Stimulated activated CD4-positive, alpha-beta T cell treated with anti-CD3 and anti-CD28 coated beads, Interleukin-12 subunit alpha, Interleukin-12 subunit beta, amount 100 ng/mL, for 48 hours (primary cell): ENCODE results near the gene BCL2.
"Not testable (repeated sequence)": the region's sequence is repeated elsewhere in the genome, so short reads cannot be mapped to it uniquely, and the experiment has no call there.

Source experiments
- DNase-seq, 3 donors: peaks; one replicate each; pipeline ENCODE4 v3.0.0-alpha.2; 2020; ENCODE audit warnings: low read depth in 2 of 3, low spot score in 1 of 3

Gene BCL2

GRCh38 chr18:63206433-63207142, 113.0 kb downstream of the BCL2 start:
- no peak for DNase-seq

DNA sequence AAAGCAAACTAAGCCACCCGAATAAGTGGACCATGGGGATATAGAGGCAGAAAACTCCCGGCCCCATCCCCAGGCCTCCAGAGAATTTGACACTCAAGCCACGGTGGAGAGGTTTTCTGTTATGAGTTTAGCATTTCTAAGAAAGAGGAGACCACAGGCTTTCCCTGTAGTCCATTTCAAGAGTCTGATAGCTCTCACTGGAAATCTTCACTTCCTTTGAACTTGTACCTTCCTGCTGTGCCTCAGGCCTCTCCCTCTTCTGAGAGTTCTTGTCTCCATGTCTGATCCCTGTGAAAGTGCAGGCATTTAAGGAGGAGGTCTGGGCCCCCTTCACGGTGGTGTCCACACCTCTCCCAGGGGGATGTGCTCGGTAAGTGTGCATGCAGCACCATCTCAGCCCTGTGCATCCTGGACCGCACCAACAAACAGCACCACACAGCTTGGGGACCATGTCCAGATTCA, 113.7 kb downstream of the BCL2 start:
- no peak for DNase-seq

GRCh38 chr18:63203497-63203896, 116.1 kb downstream of the BCL2 start:
- DNase-seq: no peak

- no peak for DNase-seq
Observed at GRCh38 chr18:63202828-63203227, 116.7 kb downstream of the BCL2 start.

DNA sequence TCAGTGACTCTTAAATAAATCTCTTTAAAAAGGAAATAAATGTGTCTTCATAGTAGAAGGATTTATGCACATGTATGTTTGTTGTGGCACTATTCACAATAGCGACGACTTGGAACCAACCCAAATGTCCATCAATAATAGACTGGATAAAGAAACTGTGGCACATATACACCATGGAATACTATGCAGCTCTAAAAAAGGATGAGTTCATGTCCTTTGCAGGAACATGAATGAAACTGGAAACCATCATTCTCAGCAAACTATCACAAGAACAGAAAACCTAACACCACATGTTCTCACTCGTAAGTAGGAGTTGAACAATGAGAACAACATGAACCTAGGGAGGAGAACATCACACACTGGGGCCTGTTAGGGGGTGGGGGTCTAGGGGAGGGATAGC, 118.1 kb downstream of the BCL2 start:
- DNase-seq: not testable (repeated sequence)

DNA sequence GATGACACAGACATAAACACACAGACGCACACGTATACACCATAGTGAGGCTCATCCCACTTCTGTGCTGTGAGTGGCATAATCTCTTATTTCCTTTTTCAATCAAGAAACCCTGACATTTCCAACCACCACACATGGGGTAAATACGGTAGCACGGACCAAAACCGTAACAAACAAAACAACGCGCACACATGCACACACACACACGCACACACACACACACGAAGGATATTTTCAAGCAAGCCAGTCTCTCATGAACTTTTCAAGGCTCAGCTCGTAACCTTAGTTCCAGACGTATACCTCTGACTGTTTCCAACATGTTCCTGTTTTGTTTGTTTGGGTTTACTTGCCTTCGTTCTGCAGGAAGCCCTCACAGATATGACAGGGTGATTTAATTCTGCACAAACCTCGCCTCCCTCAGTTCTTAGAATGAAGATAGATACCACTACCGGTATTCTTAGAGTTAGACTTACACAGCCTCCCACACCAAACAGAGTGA, 119.8 kb downstream of the BCL2 start:
- DNase-seq: no peak

DNA sequence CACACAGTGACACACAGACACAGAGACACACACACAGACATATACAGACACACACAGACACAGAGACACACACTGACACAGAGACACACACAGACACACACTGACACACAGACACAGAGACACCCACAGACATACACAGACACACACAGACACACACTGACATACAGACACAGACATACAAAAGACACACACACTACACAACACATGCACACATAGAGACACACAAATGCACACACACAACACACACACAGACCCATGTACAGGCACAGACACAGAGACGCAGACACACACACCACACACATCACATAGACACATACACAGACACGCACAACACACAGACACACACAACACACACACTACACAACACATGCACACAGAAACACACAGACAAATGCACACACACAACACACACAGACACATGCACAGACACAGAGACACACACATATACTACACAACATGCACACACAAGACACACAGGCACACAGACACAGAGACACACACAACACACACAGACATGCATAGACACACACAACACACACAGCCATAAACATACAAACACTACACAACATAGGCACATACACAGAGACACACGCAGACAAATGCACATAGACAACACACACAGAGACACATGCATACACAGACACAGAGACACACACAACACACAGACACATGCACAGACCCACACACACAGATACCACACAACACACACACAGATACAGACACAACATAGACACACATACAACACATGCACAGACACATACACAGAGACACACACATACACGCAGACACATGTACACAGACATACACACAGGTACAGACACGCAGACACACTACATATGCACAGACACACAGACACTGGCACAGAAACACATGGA, 120.5 kb downstream of the BCL2 start:
- no peak for DNase-seq

- DNase-seq: no peak
Observed at GRCh38 chr18:63198098-63198760, 121.3 kb downstream of the BCL2 start.

- DNase-seq: no peak
Observed at GRCh38 chr18:63197246-63197869, 122.2 kb downstream of the BCL2 start.

DNA sequence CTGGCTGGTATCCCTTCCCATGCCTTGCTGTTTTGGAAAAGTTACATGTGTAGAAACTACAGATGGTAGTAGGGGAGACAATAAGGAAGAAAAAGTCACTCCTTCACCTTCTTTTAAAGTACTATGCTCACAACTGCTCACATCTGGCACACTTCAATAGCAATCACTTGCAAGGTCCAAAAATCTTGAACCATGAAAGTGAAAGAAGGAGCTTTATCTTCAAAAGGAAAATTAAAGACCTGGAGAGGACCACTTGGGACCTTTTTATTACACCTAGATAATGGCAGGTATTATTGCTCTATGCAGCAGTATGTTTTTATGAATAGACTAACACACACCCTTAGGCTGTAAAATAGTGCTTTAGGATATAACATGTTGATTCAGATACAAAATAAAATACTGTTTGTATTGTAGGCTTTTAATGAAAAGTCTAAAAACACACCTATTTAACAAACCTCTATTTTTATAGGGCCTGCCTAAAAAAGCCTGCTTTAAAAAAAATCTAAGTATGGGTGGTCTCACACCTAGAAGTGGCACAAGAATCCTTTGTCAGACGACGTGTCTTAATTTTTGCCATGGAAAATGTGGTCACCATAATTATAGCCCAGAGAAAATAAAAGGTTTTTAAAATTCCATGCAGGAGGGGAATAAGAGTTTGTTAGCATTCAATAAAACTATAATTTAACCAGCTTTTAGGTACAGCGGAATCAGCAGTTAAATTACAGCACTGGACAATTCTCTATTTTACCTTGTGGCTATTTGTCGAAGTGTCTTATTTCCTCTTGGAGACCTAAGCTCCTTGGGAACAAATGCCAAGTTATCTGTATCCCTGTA, 124.0 kb downstream of the BCL2 start:
- no peak for DNase-seq

- no peak for DNase-seq
Observed at GRCh38 chr18:63192885-63193349, 126.7 kb downstream of the BCL2 start.

GRCh38 chr18:63192126-63192884, 127.3 kb downstream of the BCL2 start:
- no peak for DNase-seq

DNA sequence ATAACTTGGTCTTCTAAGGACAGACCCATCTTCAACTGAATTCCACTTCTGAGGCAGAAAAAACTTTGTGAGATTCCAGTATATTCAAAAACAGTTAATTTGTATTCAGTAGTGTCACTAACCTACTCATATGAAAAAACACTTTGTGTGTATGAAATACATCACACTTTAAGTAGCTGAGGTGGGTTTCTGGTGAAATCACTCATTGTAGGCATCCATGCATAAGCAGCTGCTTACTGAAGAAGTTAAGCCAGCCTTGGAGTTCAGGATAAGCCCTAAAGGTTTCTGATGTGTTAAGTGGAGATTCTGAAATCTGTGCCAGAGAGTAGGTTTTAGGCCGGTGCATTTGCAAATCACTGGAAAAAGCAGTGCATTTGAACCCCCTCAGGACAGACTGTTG, 128.2 kb downstream of the BCL2 start:
- DNase-seq: no peak

GRCh38 chr18:63190838-63191237, 128.7 kb downstream of the BCL2 start:
- DNase-seq: not testable (repeated sequence)

DNA sequence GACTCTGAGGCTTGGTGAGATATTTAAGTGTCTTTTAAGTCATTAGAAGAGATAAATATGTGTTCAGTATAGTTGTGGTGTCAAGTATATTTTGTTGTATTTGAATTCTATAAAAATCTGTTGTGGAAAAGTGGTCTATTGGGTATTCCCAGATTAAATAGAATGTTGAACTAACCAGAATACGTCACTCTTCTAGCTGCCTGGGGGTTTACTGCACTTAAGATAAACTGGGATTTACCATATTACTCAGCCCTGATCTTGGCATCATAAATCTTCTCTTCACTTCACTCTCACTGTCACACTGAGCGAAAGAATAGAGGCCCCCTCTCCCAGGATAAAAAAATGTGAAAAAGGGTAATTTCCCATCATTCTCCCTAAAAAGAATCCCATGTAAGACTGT, 129.8 kb downstream of the BCL2 start:
- DNase-seq: no peak

DNA sequence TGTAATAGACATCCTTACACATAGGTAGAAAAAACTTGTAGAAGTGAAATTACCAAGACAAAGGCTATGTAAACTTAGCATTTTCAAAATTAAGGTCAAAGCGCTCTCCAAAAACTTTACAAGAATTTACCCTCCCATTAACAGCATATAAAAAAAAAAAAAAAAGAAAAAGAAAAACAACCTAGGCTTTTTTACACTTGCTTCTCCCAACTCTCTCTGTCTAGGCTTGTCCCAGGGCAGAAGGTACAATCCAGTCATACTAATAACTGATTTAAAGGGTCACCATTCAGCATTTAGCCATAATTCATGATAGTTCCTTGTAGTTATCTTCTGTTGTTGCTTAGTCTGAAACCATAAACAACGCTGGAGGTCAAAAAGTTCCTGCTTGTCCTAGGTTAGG, 130.5 kb downstream of the BCL2 start:
- no peak for DNase-seq

DNA sequence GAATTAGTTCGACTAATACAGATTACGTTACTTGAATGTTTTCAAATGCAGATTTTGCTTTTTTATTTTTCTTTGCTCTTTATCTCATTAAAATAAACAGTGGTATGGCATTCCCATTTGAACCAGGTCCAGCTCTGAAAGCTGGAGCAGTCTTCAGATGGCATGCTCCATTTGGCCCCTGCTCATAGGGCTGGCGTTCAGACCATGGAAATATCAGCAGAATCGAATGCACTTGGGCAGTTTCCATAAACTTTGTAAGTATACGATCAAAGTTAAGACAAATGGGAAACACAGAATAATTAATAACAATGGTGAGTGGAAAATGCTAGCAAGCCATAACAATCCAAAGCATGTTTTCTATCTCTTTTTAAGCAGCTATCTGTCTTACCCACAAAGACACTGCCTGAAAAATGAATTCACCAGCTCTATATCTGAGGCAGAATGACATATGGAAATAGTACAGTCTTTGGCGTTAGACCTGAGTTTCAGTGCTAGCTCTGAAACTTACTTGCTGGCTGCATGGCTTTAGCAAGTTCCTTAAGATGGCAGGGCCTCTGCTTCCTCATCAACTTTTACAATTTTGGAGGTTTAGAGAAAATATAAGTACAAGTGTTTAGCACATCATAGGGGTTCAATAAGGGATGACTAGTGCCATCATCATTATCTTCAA, 131.6 kb downstream of the BCL2 start:
- DNase-seq: no peak

DNA sequence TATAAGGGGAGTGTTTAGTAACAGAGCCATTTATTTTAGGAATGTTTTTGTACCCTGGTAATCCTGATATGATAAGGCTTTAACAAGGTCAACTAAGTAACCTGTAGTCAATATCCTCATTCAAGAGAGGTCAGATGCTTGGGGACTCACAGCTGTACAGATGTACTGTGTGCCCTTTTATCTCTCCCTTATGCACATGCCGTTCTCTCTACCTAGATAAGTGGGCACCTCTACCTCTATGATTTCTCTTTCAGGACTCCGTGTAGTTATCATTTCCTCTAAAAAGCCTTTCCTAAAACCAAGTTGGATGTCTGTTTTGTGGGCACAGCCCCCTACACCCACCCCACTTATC, 132.4 kb downstream of the BCL2 start:
- no peak for DNase-seq
